Kidney epithelial cell (primary cell): ENCODE results near the gene THSD7B. TPM values are rescaled to one million over a fixed set of nuclear protein-coding genes. Genes with fewer than 3 reads are reported as not detected.

Experiments used
- DNase-seq: peaks from one replicate; pipeline ENCODE4 v3.0.0-alpha.2; 2010; ENCODE audit warnings: low read depth
- H3K27me3 ChIP-seq: 2 replicates; pipeline ENCODE4 v1.6.0; 2011; ENCODE audit warnings: low read length; ENCODE audit not compliant: control insufficient read depth, insufficient read depth
- H3K36me3 ChIP-seq: 2 replicates; pipeline ENCODE4 v1.5.1; 2011; ENCODE audit warnings: low read length; ENCODE audit not compliant: control insufficient read depth, insufficient read depth
- H3K4me3 ChIP-seq: 2 replicates; pipeline ENCODE4 v1.5.1; 2011; ENCODE audit warnings: low read depth, mild to moderate bottlenecking, control low read depth, low read length
- CTCF ChIP-seq: IDR thresholded peaks from 2 replicates; pipeline ENCODE4 v1.5.1; 2011; ENCODE audit warnings: mild to moderate bottlenecking, moderate library complexity, low read length, control low read depth, inconsistent platforms; ENCODE audit not compliant: insufficient read depth, poor library complexity, severe bottlenecking
- total RNA-seq: library from RNA; depleted of rRNA; stranded (reverse); fragments of >200 nt; gene quantifications from 2 replicates; pipeline ENCODE4 v1.2.3, GENCODE V29; 2015

THSD7B gene
- total RNA-seq, 1 donor from 2014 or later: 0.04 TPM

GRCh38 chr2:137261881-137262585 is 496.7 kb downstream of the THSD7B start:
- DNase-seq: no peak
- TF ChIP-seq CTCF: no peak
- Histone ChIP-seq H3K27me3 (no peaks in the 10 kb centered on the region), H3K4me3 (no peak overlapping the region), H3K36me3 (no peaks in the 10 kb centered on the region)

- Histone ChIP-seq H3K27me3 (no peaks in the 10 kb centered on the region), H3K4me3 (no peak overlapping the region), H3K36me3 (no peaks in the 10 kb centered on the region)
- no peak for DNase-seq
- TF ChIP-seq CTCF: no peak
Observed at GRCh38 chr2:137262594-137262993, 497.2 kb downstream of the THSD7B start.

- DNase-seq: no peak
- no peak for TF ChIP-seq CTCF
- H3K4me3 ChIP-seq: no peak overlapping the region
- H3K27me3 ChIP-seq: no peaks in the 10 kb centered on the region
- H3K36me3 ChIP-seq: no peaks in the 10 kb centered on the region
Observed at GRCh38 chr2:137287913-137288639, 522.7 kb downstream of the THSD7B start.

- no peak for DNase-seq
- TF ChIP-seq CTCF: no peak
- H3K27me3 ChIP-seq: no peaks in the 10 kb centered on the region
- H3K36me3 ChIP-seq: no peaks in the 10 kb centered on the region
- no peak overlapping the region for H3K4me3 ChIP-seq
Observed at GRCh38 chr2:137291836-137292570, 526.7 kb downstream of the THSD7B start.

DNA sequence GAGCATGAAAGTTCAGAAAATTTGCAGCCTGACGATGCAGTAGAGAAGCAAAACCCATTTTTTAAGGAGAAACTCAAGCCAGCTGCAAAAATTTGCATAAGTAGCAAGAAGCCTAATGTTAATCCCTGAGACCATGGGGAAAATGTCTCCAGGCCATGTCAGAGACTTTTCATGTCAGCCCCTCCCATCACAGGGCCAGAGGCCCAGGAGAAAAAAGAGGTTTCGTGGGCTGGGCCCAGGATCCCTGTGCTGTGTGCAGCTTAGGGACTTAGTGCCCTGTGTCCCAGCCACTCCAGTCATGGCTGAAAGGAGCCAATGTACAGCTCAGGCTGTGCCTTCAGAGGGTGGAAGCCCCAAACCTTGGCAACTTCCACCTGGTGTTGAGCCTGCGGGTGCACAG is 533.0 kb downstream of the THSD7B start:
- Histone ChIP-seq H3K4me3 (no peak overlapping the region), H3K36me3 (no peaks in the 10 kb centered on the region), H3K27me3 (no peaks in the 10 kb centered on the region)
- no peak for DNase-seq
- no peak for TF ChIP-seq CTCF
